ENCODE measurements around the gene PRKCH. TPM values are rescaled to one million over a fixed set of nuclear protein-coding genes. Genes with fewer than 3 reads are reported as not detected.

PRKCH gene
- total RNA-seq, 1 donor from 2014 or later, result 282 TPM

DNA sequence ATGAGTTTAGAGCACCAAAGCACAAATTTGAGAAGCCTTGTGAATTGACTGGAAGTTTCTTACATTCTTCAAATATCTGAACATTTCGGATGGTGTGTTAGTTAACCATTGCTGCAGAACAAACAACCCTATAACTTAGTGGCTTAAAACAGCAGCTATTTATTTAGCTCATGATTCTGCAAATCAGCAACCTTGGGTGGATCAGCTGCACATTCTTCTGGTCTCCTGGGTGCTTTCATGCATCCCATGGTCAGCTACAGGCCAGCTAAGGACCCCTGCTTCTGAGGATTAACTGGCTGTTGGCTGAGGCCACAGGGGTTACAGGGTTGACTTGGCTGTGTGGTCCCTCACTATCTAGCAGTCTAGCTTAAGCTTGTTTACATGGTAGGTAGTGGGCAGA, 260.0 kb downstream of the PRKCH start:
- no peak for DNase-seq (ENCODE audit: low read depth, low spot score)

DNA sequence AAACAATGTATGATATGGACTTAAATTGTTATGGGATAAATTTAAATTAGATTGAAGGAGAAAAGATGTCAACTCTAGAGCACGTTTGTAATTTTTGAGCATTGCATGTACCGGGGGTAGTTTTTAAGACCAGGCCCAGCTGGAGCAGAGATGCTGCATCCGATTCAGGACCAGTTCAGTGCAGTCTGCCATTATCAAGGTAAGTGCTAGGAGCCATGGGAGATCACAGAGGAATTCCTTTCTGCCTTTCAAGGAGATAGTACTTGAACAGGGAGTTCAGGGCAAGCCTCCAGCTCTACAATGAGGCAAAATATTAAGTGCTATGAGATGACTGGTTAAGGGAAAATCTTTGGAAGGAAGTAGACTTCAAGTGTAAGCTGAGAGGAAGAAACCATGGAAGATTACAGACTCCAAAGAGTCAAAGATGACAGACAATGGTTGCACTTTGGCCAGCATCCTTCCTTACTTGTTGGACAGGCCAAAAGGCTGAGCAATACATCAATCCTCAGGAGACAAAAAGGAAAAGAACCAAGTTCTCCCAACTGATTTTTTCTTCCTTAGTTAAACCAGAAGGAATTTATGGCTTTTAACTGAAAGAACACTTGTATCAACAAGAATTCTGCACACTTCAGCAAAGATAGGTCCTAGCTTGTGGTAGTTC, 260.7 kb downstream of the PRKCH start:
- DNase-seq (ENCODE audit: low read depth, low spot score), result no peak

- no peak for DNase-seq (ENCODE audit: low read depth, low spot score)
These were observed 261.4 kb downstream of the PRKCH start for GRCh38 chr14:61582815-61583214.

GRCh38 chr14:61584331-61584741, 263.0 kb downstream of the PRKCH start:
- DNase-seq (ENCODE audit: low read depth, low spot score), result no peak

DNA sequence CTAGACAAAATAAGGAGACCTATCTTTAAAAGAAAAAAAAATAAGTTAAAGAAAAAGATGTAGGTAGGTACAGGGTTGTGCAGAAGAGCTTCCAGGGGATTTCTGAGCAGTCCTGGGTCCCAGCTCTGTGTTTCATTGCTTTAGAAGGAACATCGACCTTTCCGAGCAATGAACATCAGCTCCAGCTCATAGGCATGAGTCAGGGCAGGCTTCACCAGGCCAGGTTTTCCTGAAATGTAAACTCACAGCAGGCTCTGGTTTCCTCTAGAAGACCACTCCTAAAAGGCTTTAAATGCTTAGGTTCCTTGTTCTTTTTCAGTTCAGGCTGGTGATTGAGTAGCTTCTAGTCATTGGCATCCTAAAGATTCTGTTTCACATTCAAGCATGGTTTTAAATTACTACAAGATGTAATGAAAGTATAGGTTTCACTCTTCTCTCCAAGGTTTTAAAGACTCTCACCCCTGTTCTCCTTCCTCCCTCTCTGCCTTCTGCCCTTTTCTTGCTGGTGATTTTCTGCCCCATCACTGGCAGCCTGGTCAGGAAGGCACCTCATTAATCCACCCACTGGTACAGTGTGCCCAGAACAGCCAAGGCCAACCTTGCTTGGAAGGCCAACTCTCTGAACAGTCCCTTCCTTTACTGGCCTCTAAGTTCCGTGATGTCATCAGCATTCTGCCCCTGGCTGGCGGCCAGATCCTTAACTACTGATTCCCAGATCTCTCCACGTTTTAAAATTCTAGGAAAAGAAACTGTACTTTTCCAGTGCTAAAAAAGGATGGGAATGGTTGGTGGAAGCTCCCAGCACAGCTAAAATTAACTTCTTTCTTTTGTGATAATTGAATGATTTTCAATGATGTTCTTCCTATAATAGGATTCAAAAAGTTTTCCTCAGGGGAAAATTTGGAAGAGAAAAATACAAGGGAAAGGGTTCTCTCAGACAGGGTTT, 264.5 kb downstream of the PRKCH start:
- peak; percentile 57 for DNase-seq (ENCODE audit: low read depth, low spot score)

DNA sequence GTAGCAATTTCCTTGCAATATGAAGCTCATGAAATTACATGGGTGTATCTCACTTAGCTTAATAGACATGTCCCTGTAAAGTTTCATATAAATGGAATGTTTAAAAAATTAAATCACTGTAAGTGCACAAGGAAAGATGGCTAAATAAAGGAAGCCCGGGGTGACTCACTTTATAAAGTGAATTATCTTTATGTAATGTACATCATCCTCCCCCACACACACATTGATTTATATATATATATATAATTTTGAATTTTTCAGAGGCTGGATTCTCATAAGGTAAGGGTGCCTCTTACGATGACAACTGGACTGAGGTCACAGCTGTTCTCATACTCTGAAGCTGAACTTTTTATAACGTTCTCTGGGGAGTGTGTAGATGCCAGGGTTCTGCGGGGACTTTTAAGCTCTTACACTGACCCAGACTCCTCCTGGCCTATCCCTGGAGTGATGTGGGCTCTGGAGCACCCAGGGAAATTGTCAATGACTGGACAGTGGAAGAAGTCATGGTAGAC, 265.2 kb downstream of the PRKCH start:
- no peak for DNase-seq (ENCODE audit: low read depth, low spot score)

- no peak for DNase-seq (ENCODE audit: low read depth, low spot score)
These were observed 265.8 kb downstream of the PRKCH start for GRCh38 chr14:61587081-61587713.

- no peak for DNase-seq (ENCODE audit: low read depth, low spot score)
These were observed 267.1 kb downstream of the PRKCH start for GRCh38 chr14:61588419-61588901.

GRCh38 chr14:61589691-61590581, 268.6 kb downstream of the PRKCH start:
- no peak for DNase-seq (ENCODE audit: low read depth, low spot score)

DNA sequence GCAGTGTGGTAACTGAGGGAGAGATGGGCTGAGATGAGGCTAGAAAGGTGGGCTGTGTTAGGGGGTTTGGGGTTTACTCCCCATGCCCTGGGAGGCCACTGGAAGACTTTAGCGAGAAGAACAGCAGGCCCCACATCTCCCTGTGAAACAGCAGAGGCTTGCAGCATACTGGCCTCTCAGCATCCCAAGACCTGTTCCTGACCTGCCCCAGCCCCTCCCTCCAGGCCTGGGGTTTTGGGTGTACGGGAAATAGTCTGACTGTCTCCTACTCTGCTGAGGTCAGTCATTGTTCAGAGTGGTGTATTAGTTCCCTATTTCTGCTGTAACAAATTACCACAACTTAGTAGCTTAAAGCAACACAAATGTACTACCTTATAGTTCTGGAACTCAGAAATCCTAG, 270.5 kb downstream of the PRKCH start:
- DNase-seq (ENCODE audit: low read depth, low spot score), result no peak

DNA sequence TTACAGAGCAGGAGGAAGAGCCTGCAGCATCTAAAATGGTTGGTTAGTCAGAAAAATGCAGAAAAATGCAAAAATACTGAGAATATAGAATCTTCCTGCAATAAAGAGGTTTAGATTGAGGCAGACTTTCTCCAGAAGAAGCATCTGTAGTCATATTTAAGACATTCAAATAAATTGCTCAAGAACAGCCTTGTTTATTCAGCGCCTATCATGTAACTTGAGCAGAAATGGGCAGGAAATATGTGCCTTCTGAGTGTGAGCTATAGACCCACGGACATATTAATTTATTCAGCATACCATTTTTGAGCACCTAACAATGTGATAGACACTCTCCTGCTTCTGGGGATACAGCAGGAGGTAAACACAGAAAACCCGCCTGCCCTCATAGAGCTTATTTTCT, 272.0 kb downstream of the PRKCH start:
- DNase-seq (ENCODE audit: low read depth, low spot score), result no peak

DNA sequence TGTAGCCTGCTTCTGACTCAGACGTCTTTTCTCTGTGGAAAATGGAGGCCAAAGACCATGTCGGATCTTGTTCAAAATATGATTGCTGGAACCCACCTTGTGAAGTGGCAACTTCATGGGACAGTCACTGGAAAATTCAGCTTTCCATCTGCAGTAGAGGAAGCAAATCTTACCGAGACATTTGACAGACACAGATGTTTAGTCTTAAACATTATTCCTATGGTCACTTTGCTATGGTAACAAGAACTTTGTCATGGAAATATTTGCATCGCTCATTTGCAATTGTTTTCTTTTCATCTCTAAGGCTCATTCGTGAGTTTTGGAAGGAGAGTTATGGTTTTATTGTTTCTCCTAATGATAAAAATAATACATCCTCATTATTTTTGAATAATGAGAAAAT, 275.6 kb downstream of the PRKCH start:
- no peak for DNase-seq (ENCODE audit: low read depth, low spot score)

GRCh38 chr14:61598980-61599379, 277.6 kb downstream of the PRKCH start:
- DNase-seq (ENCODE audit: low read depth, low spot score), result no peak

GRCh38 chr14:61599942-61600341, 278.6 kb downstream of the PRKCH start:
- no peak for DNase-seq (ENCODE audit: low read depth, low spot score)

Other genes starting within 250 kb of the PRKCH start
- gene TMEM30B, start 40.2 kb upstream of the PRKCH start, total RNA-seq, result 0.13 and 0.25 TPM in 2 replicates